ENCODE results near the gene SNX33.
A peak's percentile ranks its signal among the peaks of the same experiment; 100 is the strongest.

SNX33 gene

DNA sequence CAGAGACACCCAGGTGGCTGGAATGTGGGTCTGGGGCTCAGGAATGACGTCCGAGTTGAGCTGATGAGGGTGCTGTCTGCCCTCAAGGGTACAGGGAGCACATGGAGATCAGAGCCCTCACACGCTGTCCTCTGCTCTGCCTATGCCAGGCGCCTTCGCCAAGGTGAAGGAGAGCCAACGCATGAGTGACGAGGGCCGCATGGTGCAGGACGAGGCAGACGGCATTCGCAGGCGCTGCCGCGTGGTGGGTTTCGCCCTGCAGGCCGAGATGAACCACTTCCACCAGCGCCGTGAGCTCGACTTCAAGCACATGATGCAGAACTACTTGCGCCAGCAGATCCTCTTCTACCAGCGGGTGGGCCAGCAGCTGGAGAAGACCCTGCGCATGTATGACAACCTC lies 9.1 kb downstream of the SNX33 start:
- DNase-seq (ENCODE audit: low read depth), result no peak
- H3K4me3 ChIP-seq (ENCODE audit: low read depth, low read length), result no peak overlapping the region

DNA sequence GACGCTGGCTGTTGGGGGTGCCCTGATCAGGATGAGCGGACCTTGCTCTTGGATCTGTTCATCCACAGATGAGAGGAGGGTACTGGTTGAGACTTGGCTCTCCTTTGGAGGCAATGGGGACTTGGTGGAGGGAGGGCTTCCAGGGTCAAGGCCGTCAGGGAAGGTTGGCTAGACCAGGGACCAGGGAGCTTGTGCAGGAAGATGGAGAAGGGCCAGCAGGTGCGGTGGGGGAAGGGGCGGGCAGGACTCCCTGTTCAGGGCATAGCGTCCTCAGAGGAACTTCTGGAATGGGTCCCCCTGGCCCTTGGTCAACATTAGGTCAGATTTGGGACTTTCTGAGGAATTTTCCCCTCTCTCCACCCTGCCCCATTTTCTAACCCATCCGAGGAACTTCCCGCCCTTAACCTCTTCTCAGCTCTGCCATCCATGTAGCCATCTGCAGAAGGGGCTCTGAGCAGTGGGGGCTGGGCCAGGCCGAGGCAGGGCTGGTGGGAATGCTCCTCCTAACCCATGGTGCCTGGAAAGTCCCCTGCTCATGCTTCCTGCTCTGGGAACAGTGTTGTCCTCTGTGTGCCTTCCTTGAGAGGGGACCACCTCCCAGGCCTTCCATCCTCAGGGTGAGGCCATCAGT lies 11.5 kb downstream of the SNX33 start:
- DNase-seq (ENCODE audit: low read depth), result no peak
- H3K4me3 ChIP-seq (ENCODE audit: low read depth, low read length), result no peak overlapping the region

DNA sequence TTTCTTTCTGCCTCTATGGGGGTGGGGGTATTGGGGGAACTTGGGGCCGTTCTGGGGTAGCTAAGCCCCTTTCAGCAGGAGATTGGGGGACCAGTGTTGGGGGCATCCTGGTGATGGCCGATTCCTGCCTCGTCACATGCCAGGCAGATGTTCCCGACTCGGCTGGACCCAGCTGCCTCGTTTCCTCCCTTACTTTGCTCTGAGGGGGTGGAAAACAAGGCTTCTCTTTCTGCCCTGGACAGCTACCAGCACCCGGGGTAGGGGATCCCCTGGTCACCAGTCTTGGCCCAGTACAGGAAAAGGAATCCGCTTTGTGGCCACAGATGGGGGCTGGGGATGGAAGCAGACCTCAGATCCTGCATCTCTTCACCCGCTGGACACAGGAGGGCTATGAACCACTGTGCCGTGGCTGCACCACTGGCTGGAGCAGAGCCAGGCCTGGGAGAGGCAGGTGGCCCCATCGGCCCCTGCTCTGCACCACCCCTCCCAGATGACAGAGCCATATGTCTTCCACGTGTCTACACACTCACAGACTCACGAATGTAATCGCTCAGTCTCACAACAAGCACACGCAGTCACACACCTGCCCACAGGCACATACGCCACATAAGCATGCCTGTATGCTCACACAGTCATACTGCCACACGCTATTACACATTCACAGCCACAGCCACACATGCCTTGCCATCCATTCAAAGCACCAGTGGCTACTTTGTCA lies 12.4 kb downstream of the SNX33 start:
- no peak for DNase-seq (ENCODE audit: low read depth)
- H3K4me3 ChIP-seq (ENCODE audit: low read depth, low read length), result no peak overlapping the region

DNA sequence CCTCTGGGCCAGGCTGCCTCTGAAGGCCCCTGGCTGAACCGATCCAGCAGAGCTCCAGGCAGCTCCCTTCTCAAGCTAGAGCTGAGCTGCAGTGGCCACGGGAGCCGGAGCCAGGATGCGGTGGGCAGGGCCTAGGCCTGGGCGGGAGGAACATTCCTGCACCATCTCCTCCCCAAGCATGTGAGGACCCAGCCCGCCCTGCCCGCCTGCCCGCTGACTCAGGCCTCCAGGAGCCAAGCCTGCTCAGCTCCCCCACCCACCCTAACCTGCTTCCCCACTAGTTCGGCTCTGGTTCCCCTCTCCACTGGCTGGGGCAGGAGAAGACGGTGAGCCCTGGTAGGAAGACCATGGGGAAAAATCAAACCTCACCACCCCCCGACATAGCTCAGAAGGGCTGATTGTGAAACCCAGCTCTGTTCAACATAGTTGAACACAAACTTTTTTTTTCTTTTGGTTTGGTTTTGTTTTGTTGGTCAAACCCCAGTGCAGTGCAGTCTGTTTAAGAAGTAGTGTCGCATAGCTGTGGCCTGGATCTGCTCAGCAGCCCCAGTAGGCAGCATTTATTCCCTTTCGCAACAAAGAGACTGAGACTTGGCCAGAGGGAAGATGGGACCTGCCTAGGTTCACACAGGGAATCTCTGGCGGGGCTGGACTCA lies 13.5 kb downstream of the SNX33 start:
- H3K4me3 ChIP-seq (ENCODE audit: low read depth, low read length), result peak overlapping the region; percentile 5
- peak; percentile 83 for DNase-seq (ENCODE audit: low read depth)

DNA sequence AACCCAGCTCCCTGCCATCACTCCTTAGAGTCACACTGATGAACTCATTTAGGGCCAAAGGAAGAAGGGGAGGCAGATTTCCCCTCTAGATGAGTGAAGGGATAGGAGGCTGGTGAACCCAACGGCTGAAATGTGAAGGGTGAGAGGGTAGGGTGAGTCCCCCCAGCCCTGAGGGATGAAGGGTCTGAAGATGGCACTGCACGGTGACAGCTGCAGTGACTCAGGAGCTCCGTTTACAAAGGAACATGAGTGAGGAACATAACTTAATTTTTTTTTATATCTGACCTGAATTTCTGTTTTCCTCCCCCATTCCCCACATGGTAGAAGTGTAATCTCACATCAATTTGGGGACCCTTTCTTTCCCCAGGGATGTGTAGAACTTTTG lies 14.0 kb downstream of the SNX33 start:
- no peak overlapping the region for H3K4me3 ChIP-seq (ENCODE audit: low read depth, low read length)
- no peak for DNase-seq (ENCODE audit: low read depth)

- H3K4me3 ChIP-seq (ENCODE audit: low read depth, low read length), result no peak overlapping the region
- no peak for DNase-seq (ENCODE audit: low read depth)
Measured at GRCh38 chr15:75662823-75663519, 15.3 kb downstream of the SNX33 start.

- H3K4me3 ChIP-seq (ENCODE audit: low read depth, low read length), result no peak overlapping the region
- no peak for DNase-seq (ENCODE audit: low read depth)
Measured at GRCh38 chr15:75663931-75664421, 16.3 kb downstream of the SNX33 start.

DNA sequence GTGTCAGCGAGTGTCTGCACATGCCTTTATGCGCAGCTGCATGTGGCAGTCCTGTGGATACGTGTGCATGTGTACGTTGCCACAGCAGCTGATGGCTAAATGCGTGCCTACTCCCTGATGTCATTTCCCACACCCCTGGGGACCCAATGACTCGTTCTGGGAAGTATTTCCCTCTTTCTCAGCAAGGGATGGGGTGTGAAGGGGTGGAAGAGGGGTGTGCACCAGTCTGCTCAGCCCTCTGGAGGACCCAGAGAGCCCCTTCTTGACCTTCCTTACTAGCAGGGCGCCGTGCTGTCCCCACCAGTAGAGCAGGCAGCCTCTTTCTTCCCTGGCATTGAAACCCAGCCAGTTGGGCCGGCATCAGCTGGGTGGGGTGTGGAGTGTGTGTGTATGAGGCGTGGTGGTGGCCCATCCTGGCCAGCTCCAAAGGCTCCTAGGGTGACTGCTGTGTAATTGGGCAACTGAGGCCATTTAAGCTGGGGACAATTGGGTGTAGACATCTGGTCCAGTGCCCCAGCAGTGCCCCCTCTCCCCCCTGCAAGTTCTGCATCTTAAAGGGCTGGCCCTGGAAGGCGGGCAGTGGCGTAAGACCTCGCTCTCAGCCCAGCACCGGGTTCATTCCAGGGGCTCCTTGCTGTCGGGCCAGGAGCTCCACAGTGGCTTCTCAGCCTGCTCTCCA lies 19.2 kb downstream of the SNX33 start:
- H3K4me3 ChIP-seq (ENCODE audit: low read depth, low read length), result no peak overlapping the region
- peak; percentile 97 for DNase-seq (ENCODE audit: low read depth)

GRCh38 chr15:75669191-75669878 lies 21.6 kb downstream of the SNX33 start:
- no peak overlapping the region for H3K4me3 ChIP-seq (ENCODE audit: low read depth, low read length)
- DNase-seq (ENCODE audit: low read depth), result no peak

- DNase-seq (ENCODE audit: low read depth), result no peak
- no peak overlapping the region for H3K4me3 ChIP-seq (ENCODE audit: low read depth, low read length)
Measured at GRCh38 chr15:75669879-75670212, 22.1 kb downstream of the SNX33 start.

DNA sequence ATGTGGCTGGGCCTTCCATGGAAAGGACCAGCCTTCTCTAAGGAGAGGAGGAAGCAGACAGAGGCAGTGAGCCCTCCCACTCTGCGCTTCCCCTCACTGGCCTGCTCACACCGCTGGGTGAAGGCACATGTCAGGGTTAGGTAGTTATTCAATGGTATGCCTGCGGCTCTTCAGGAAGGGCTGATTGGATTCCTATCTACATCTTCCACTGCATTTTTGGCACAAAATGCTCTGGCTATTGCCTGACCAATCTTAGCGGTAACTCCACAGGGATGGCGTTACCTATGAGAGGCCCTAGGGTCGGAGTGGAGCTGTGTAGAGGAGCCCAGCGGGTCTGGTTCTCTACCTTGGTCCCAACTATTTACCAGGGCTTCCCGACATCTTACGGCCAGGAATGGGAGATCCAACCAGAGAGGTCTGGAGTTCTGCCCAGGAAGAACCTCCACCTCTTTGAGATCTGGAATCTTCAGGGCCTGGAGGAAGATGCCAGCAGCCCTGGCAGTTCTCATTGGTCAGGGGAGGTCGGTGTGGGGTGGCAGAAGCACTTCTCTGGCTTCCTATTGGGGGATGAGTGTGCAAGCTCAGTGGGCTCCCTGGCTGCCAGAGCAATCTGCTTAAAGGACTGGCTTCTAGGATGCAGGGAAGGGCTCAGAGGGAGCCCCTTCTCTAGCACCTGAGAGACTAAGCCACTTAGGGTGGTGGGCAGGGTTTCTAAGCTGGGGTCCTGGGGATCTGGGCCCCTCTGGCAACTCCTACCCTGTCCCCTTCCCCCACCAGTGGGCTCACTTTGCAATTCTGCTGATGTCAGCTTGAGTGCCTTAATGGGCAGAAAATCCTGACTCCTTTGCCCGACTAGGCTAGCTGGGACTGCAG lies 24.3 kb downstream of the SNX33 start:
- no peak overlapping the region for H3K4me3 ChIP-seq (ENCODE audit: low read depth, low read length)
- DNase-seq (ENCODE audit: low read depth), result no peak

DNA sequence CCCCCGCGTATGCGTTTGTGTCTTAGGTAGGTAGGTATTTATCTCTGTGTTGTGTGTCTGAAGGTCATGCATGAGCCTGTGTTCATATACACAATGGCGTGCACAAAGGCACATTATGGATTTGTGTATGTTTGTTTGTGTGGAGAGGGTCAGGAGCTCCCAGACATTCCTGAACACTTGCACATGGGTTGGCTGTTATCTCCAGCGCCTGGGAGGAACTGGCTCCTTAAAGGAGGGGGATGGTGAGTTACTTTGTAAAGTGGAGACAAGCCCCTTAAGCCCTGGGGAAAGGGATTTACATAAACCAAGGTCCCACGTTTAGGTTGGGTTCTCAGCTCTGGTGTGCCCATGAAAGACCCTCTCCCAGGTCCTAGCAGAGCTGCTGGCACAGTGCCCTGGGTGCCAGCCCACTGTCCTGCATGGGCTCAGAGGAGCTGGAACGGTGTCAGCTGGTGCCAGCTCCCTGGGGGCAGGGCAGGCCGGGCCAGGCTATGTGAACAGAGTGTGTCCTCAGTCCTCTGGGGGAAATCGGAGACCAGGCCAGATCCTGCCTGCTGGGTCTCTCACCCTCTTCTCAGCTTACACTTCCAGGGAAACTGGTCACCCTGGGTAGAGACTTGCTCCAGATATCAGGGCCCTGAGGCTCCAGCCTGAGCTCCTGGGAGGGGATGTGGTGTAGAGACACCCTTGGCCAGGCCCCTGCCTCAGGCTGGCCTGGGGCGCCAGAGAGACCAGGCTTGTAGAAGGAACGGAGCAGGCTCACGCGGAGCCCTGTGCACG lies 25.1 kb downstream of the SNX33 start:
- H3K4me3 ChIP-seq (ENCODE audit: low read depth, low read length), result no peak overlapping the region
- DNase-seq (ENCODE audit: low read depth), result no peak

- DNase-seq (ENCODE audit: low read depth), result peak; percentile 63
- no peak overlapping the region for H3K4me3 ChIP-seq (ENCODE audit: low read depth, low read length)
Measured at GRCh38 chr15:75673426-75674235, 25.9 kb downstream of the SNX33 start.

DNA sequence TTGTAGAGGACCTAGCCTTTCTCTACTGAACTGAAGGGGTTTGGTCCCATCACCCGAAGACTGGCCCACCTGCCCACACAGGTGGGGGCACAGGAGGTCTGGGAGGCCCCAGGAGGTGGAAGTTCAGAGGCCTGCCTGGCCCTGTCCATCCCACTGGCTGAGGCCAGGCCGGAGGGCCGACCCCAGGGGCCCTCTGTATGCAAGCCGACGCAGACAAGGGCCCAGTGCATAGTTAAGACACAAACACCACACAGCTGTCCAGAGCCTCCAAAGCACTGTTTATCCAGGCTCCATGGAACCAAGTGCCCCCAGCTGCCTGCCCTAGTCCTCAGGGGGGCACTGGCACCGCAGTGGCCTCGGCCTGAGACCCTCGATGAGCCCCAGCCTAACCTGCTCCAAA lies 26.7 kb downstream of the SNX33 start:
- no peak for DNase-seq (ENCODE audit: low read depth)
- no peak overlapping the region for H3K4me3 ChIP-seq (ENCODE audit: low read depth, low read length)

- H3K4me3 ChIP-seq (ENCODE audit: low read depth, low read length), result no peak overlapping the region
- no peak for DNase-seq (ENCODE audit: low read depth)
Measured at GRCh38 chr15:75675579-75676404, 28.1 kb downstream of the SNX33 start.
